ENCODE measurements around the gene LHFPL6.

Gene LHFPL6

GRCh38 chr13:39335721-39336120 is 267.3 kb downstream of the LHFPL6 start:
- DNase-seq: no peak

- no peak for DNase-seq
Measured at GRCh38 chr13:39330504-39330903, 272.5 kb downstream of the LHFPL6 start.

GRCh38 chr13:39329182-39329639 is 273.8 kb downstream of the LHFPL6 start:
- DNase-seq: no peak

GRCh38 chr13:39327172-39327479 is 275.9 kb downstream of the LHFPL6 start:
- no peak for DNase-seq

- no peak for DNase-seq
Measured at GRCh38 chr13:39326469-39327171, 276.4 kb downstream of the LHFPL6 start.

- no peak for DNase-seq
Measured at GRCh38 chr13:39324806-39325311, 278.1 kb downstream of the LHFPL6 start.

GRCh38 chr13:39322836-39323585 is 280.0 kb downstream of the LHFPL6 start:
- DNase-seq: no peak

- DNase-seq: no peak
Measured at GRCh38 chr13:39321574-39321973, 281.4 kb downstream of the LHFPL6 start.

GRCh38 chr13:39318161-39318560 is 284.8 kb downstream of the LHFPL6 start:
- DNase-seq: no peak

GRCh38 chr13:39317291-39317690 is 285.7 kb downstream of the LHFPL6 start:
- no peak for DNase-seq

- no peak for DNase-seq
Measured at GRCh38 chr13:39315796-39316195, 287.2 kb downstream of the LHFPL6 start.

- DNase-seq: no peak
Measured at GRCh38 chr13:39313721-39314120, 289.3 kb downstream of the LHFPL6 start.

- DNase-seq: no peak
Measured at GRCh38 chr13:39312596-39312995, 290.4 kb downstream of the LHFPL6 start.

- no peak for DNase-seq
Measured at GRCh38 chr13:39311619-39312018, 291.4 kb downstream of the LHFPL6 start.

- no peak for DNase-seq
Measured at GRCh38 chr13:39310961-39311360, 292.0 kb downstream of the LHFPL6 start.

GRCh38 chr13:39306639-39307589 is 296.1 kb downstream of the LHFPL6 start:
- no peak for DNase-seq

- no peak for DNase-seq
Measured at GRCh38 chr13:39302820-39303219, 300.2 kb downstream of the LHFPL6 start.

- DNase-seq: no peak
Measured at GRCh38 chr13:39298951-39299350, 304.0 kb downstream of the LHFPL6 start.

- no peak for DNase-seq
Measured at GRCh38 chr13:39297664-39298171, 305.3 kb downstream of the LHFPL6 start.

GRCh38 chr13:39297023-39297422 is 306.0 kb downstream of the LHFPL6 start:
- DNase-seq: no peak

- DNase-seq: no peak
Measured at GRCh38 chr13:39296193-39296592, 306.8 kb downstream of the LHFPL6 start.

Measured in bone marrow (tissue), 2 donors.